Prostate gland (tissue), 2 donors: ENCODE results near the gene CUL7. TPM values are rescaled to one million over a fixed set of nuclear protein-coding genes. Genes with fewer than 3 reads are reported as not detected.
"Not testable (repeated sequence)": the region's sequence is repeated elsewhere in the genome, so short reads cannot be mapped to it uniquely, and the experiment has no call there.

ENCODE experiments used
- DNase-seq: peaks from one replicate; pipeline ENCODE4 v3.0.0-alpha.2; 2019; ENCODE audit warnings: low spot score
- H3K27ac ChIP-seq, 2 donors: fragments of 200-600 bp; sonication (generic); 2 replicates each; pipeline ENCODE4 v1.5.1; 2017 to 2019
- H3K27me3 ChIP-seq: fragments of 200-600 bp; sonication (generic); replicated peaks from 2 replicates; pipeline ENCODE4 v1.5.1; 2019; ENCODE audit not compliant: insufficient read depth
- H3K36me3 ChIP-seq, 2 donors: fragments of 200-600 bp; sonication (generic); 1 replicate in 1 of 2; 2 replicates in 1 of 2; pipeline versions ENCODE4 v1.5.1 to v1.8.1; 2017 to 2019
- H3K4me1 ChIP-seq: fragments of 200-600 bp; sonication (generic); replicated peaks from 2 replicates; pipeline ENCODE4 v1.5.1; 2019
- H3K4me3 ChIP-seq, 2 donors: fragments of 200-600 bp; sonication (generic); 2 replicates each; pipeline ENCODE4 v1.5.1; 2017 to 2019
- H3K9me3 ChIP-seq: fragments of 200-600 bp; sonication (generic); 2 replicates; pipeline ENCODE4 v1.5.1; 2017
- CTCF ChIP-seq, 4 experiments: fragments of 200-600 bp in 2 of 4; fragments of 450-650 bp in 2 of 4; sonication (generic) in 2 of 4; IDR thresholded peaks; 1 replicate in 3 of 4; 2 replicates in 1 of 4; pipeline ENCODE4 v1.5.1; 2016 to 2019; ENCODE audit warnings: antibody characterized with exemption in 4 of 4, mild to moderate bottlenecking in 2 of 4, moderate library complexity in 2 of 4
- POLR2A ChIP-seq: fragments of 450-650 bp; IDR thresholded peaks from one replicate; pipeline ENCODE4 v1.6.1; 2016; ENCODE audit warnings: antibody characterized with exemption, mild to moderate bottlenecking
- POLR2AphosphoS5 ChIP-seq: sonication (generic); formaldehyde crosslinking; IDR thresholded peaks from one replicate; pipeline ENCODE4 v1.6.1; 2017; ENCODE audit warnings: antibody characterized with exemption
- WGBS: methylation state at CpG from one replicate; pipeline ENCODE4 v1.1.5; 2018; 5-methylcytosine and 5-hydroxymethylcytosine counted together
- intact Hi-C: fragments of 100-400 bp; cut with DNase I; formaldehyde crosslinking; loops from one replicate; pipeline ENCODE4 v1.14.2; 2022
- total RNA-seq, 2 donors: library from RNA; depleted of rRNA; stranded (reverse); fragments of >200 nt; gene quantifications; one replicate each; pipeline ENCODE4 v1.1.0, GENCODE V29; 2016

CUL7 gene
- total RNA-seq, 2 donors from 2014 or later, result 18.6 to 30.4 TPM

GRCh38 chr6:43047998-43048397 is 5.7 kb downstream of the CUL7 start:
- no peak for TF ChIP-seq POLR2A
- TF ChIP-seq POLR2AphosphoS5, result no peak
- no peak for TF ChIP-seq CTCF (IDR thresholded peaks at IDR 0.05)
- H3K27ac ChIP-seq, result no peak overlapping the region
- no peak for DNase-seq
- intact Hi-C loops, result no loop called here
- no peaks in the 10 kb centered on the region for H3K27me3 ChIP-seq
- peaks cover 0 to 5% of the 10 kb centered on the region in 2 donors for H3K36me3 ChIP-seq
- peaks cover 7% of the 10 kb centered on the region for H3K4me1 ChIP-seq
- no peak overlapping the region for H3K4me3 ChIP-seq
- WGBS, result 86% methylated on average over 7 of the region's 7 CpGs
- H3K9me3 ChIP-seq, result no peaks in the 10 kb centered on the region

GRCh38 chr6:43045371-43045930 is 8.2 kb downstream of the CUL7 start:
- intact Hi-C loops, result no loop called here
- TF ChIP-seq POLR2A, result no peak
- no peak for TF ChIP-seq POLR2AphosphoS5
- TF ChIP-seq CTCF (IDR thresholded peaks at IDR 0.05), result no peak
- DNase-seq, result no peak
- WGBS, result 91% methylated on average over 11 of the region's 11 CpGs
- H3K9me3 ChIP-seq, result no peaks in the 10 kb centered on the region
- H3K4me3 ChIP-seq, result no peak overlapping the region
- H3K36me3 ChIP-seq, result peaks cover 7 to 8% of the 10 kb centered on the region in 2 donors
- H3K27ac ChIP-seq, result no peak overlapping the region
- no peaks in the 10 kb centered on the region for H3K4me1 ChIP-seq
- no peaks in the 10 kb centered on the region for H3K27me3 ChIP-seq

GRCh38 chr6:43043310-43043709 is 10.3 kb downstream of the CUL7 start:
- Histone ChIP-seq H3K4me3 (no peak overlapping the region), H3K27me3 (no peaks in the 10 kb centered on the region), H3K27ac (no peak overlapping the region), H3K4me1 (no peaks in the 10 kb centered on the region), H3K36me3 (peaks cover 7 to 14% of the 10 kb centered on the region in 2 donors), H3K9me3 (no peaks in the 10 kb centered on the region)
- no peak for TF ChIP-seq POLR2AphosphoS5
- TF ChIP-seq CTCF (IDR thresholded peaks at IDR 0.05), result no peak
- TF ChIP-seq POLR2A, result no peak
- 83% methylated on average over 9 of the region's 9 CpGs for WGBS
- intact Hi-C loops, result no loop called here
- DNase-seq, result no peak

- DNase-seq, H3K4me3 ChIP-seq, H3K27me3 ChIP-seq, intact Hi-C loops, H3K9me3 ChIP-seq, H3K4me1 ChIP-seq, H3K27ac ChIP-seq: not testable (repeated sequence)
- peaks cover 7 to 14% of the 10 kb centered on the region in 2 donors for H3K36me3 ChIP-seq
- WGBS, result 94% methylated on average over 8 of the region's 8 CpGs
These were observed 12.2 kb downstream of the CUL7 start for GRCh38 chr6:43041475-43041874.

- Histone ChIP-seq H3K27ac (no peak overlapping the region), H3K4me3 (no peak overlapping the region), H3K36me3 (peaks cover 7 to 14% of the 10 kb centered on the region in 2 donors), H3K9me3 (no peaks in the 10 kb centered on the region), H3K27me3 (no peaks in the 10 kb centered on the region), H3K4me1 (no peaks in the 10 kb centered on the region)
- 95% methylated on average over 18 of the region's 18 CpGs for WGBS
- no peak for DNase-seq
- intact Hi-C loops, result no loop called here
- TF ChIP-seq POLR2A, result no peak
- TF ChIP-seq POLR2AphosphoS5, result no peak
These were observed 13.0 kb downstream of the CUL7 start for GRCh38 chr6:43040542-43041257.

GRCh38 chr6:43038727-43039126 is 14.9 kb downstream of the CUL7 start:
- Histone ChIP-seq H3K27ac (no peak overlapping the region), H3K4me3 (no peak overlapping the region), H3K27me3 (no peaks in the 10 kb centered on the region), H3K36me3 (peaks cover 7 to 14% of the 10 kb centered on the region in 2 donors), H3K4me1 (no peaks in the 10 kb centered on the region), H3K9me3 (no peaks in the 10 kb centered on the region)
- TF ChIP-seq CTCF (IDR thresholded peaks at IDR 0.05), result no peak
- no peak for DNase-seq
- intact Hi-C loops, result no loop called here
- WGBS, result 83% methylated on average over 9 of the region's 9 CpGs
